Endothelial cell of umbilical vein (primary cell): ENCODE data around the gene LATS2. TPM values are rescaled to one million over a fixed set of nuclear protein-coding genes. Genes with fewer than 3 reads are reported as not detected.

ENCODE experiments used
- BruUV-seq: library from RNA; stranded (reverse); fragments of 400-500 nt; replicated peaks from 2 replicates; lab custom pipeline; 2021; lab: Mats Ljungman, UMichigan
- CTCF ChIA-PET: fragments of 300-600, 350-600 bp; sonication (Branson Sonifier 250); formaldehyde crosslinking; loops from one replicate; lab custom pipeline; 2021; ENCODE audit warnings: antibody characterized with exemption, inconsistent platforms; lab: Charles Lee
- POLR2A ChIA-PET: fragments of 300-600, 350-600 bp; sonication (Branson Sonifier 250); formaldehyde crosslinking; loops from one replicate; lab custom pipeline; 2021; ENCODE audit warnings: antibody characterized with exemption, inconsistent platforms; lab: Charles Lee
- DNase-seq: peaks from one replicate; pipeline ENCODE4 v3.0.0-alpha.2; 2011; ENCODE audit warnings: low read depth, low spot score
- FAIRE-seq: peaks from 2 replicates; lab custom pipeline; 2011; peaks lifted over from hg19 to GRCh38; lab: Jason Lieb, UNC
- H2AFZ ChIP-seq: 2 replicates; pipeline ENCODE4 v1.6.0; 2012; ENCODE audit warnings: low read depth, low read length, control low read depth, inconsistent platforms
- H3K27ac ChIP-seq: 2 replicates; pipeline ENCODE4 v1.5.1; 2011; ENCODE audit warnings: low read depth, mild to moderate bottlenecking, control low read depth, low read length, moderate library complexity; ENCODE audit not compliant: insufficient read depth
- H3K27me3 ChIP-seq, 2 experiments: 2 replicates each; pipeline versions ENCODE4 v1.6.0 to v1.6.1; 2011; ENCODE audit warnings: low read length in 2 of 2, mixed read lengths in 1 of 2; ENCODE audit not compliant: control insufficient read depth in 2 of 2, insufficient read depth in 2 of 2
- H3K36me3 ChIP-seq, 2 experiments: 2 replicates in 1 of 2; 3 replicates in 1 of 2; pipeline ENCODE4 v1.5.1; 2011; ENCODE audit warnings: low read length in 2 of 2, mild to moderate bottlenecking in 1 of 2, moderate library complexity in 1 of 2; ENCODE audit not compliant: control insufficient read depth in 2 of 2, insufficient read depth in 2 of 2; ENCODE audit errors: extremely low read depth in 1 of 2
- H3K4me1 ChIP-seq: 3 replicates; pipeline ENCODE4 v1.5.1; 2011; ENCODE audit warnings: mild to moderate bottlenecking, low read length; ENCODE audit not compliant: control insufficient read depth, insufficient read depth; ENCODE audit errors: extremely low read depth
- H3K4me2 ChIP-seq: 2 replicates; pipeline ENCODE4 v1.6.1; 2011; ENCODE audit warnings: low read length, control low read depth, mixed read lengths; ENCODE audit not compliant: insufficient read depth
- H3K4me3 ChIP-seq, 3 experiments: fragments of 200-600 bp in 1 of 3; sonication (generic), shearing (Covaris generic) in 1 of 3; replicated peaks in 1 of 3; 2 replicates each; pipeline ENCODE4 v1.5.1; 2011 to 2016; ENCODE audit warnings: control low read depth in 3 of 3, low read length in 3 of 3, mild to moderate bottlenecking in 2 of 3, inconsistent platforms in 1 of 3, low read depth in 1 of 3, moderate library complexity in 1 of 3; ENCODE audit not compliant: insufficient read depth in 1 of 3
- H3K79me2 ChIP-seq: 2 replicates; pipeline ENCODE4 v1.6.0; 2012; ENCODE audit warnings: low read length, inconsistent platforms; ENCODE audit not compliant: control insufficient read depth, insufficient read depth
- H3K9ac ChIP-seq: replicated peaks from 2 replicates; pipeline ENCODE3; 2011; ENCODE audit warnings: low read length, control low read depth; ENCODE audit not compliant: insufficient read depth; ENCODE audit errors: extremely low read depth
- H3K9me1 ChIP-seq: replicated peaks from 3 replicates; pipeline ENCODE4 v1.6.0; 2011; ENCODE audit warnings: mild to moderate bottlenecking, low read length; ENCODE audit not compliant: control insufficient read depth, insufficient read depth; ENCODE audit errors: extremely low read depth
- H3K9me3 ChIP-seq: replicated peaks from 2 replicates; pipeline ENCODE4 v1.5.1; 2012; ENCODE audit warnings: low read length, inconsistent platforms; ENCODE audit not compliant: control insufficient read depth, insufficient read depth
- H4K20me1 ChIP-seq: replicated peaks from 2 replicates; pipeline ENCODE3; 2011; ENCODE audit warnings: mild to moderate bottlenecking, low read length; ENCODE audit not compliant: control insufficient read depth, insufficient read depth; ENCODE audit errors: extremely low read depth
- EZH2 ChIP-seq: IDR thresholded peaks from 2 replicates; pipeline ENCODE4 v1.6.1; 2012; ENCODE audit warnings: borderline replicate concordance, low read depth, mild to moderate bottlenecking, moderate library complexity, low read length, inconsistent platforms; ENCODE audit not compliant: severe bottlenecking
- FOS ChIP-seq: IDR thresholded peaks from 2 replicates; pipeline ENCODE4 v1.6.1; 2011; ENCODE audit warnings: mild to moderate bottlenecking, low read length, moderate library complexity, borderline replicate concordance; ENCODE audit not compliant: insufficient read depth
- GATA2 ChIP-seq: IDR thresholded peaks from 2 replicates; pipeline ENCODE4 v1.7.0; 2011; ENCODE audit warnings: low read depth, mild to moderate bottlenecking, moderate library complexity, mixed read lengths, low read length; ENCODE audit not compliant: insufficient read length, insufficient read depth
- JUN ChIP-seq: IDR thresholded peaks from 2 replicates; pipeline ENCODE4 v1.6.1; 2011; ENCODE audit warnings: borderline replicate concordance, low read depth; ENCODE audit not compliant: insufficient read length, insufficient read depth
- MYC ChIP-seq: IDR thresholded peaks from one replicate; pipeline ENCODE4 v1.6.1; 2011; ENCODE audit warnings: mild to moderate bottlenecking, low read depth, low read length
- POLR2A ChIP-seq: IDR thresholded peaks from 2 replicates; pipeline ENCODE4 v1.6.1; 2012; ENCODE audit warnings: low read depth, mild to moderate bottlenecking, control low read depth, low read length
- POLR2AphosphoS5 ChIP-seq: IDR thresholded peaks from 2 replicates; pipeline ENCODE4 v1.6.1; 2012; ENCODE audit warnings: low read depth, mild to moderate bottlenecking, control low read depth, low read length, moderate library complexity; ENCODE audit not compliant: insufficient read depth
- dilution Hi-C: fragments of 300-500 bp; cut with MboI; formaldehyde crosslinking; loops from one replicate; pipeline ENCODE4 v1.15.0; 2019; ENCODE audit warnings: low sequenced_read_pairs; ENCODE audit not compliant: extremely low pct_ligation_motif_present
- intact Hi-C: fragments of 100-400 bp; cut with micrococcal nuclease; formaldehyde crosslinking; loops from one replicate; pipeline ENCODE4 v1.10.0; 2022
- polyA plus RNA-seq, 4 experiments: library from polyadenylated mRNA; depleted of rRNA in 3 of 4; stranded (reverse) in 3 of 4; unstranded in 1 of 4; fragments of >200 nt; gene quantifications; 2 replicates each; pipeline versions ENCODE4 v1.2.1 to v1.2.3, GENCODE V29; 2011 to 2012; ENCODE audit warnings: missing spikeins in 1 of 4
- total RNA-seq: library from RNA; stranded (reverse); gene quantifications from 2 replicates; pipeline ENCODE4 v1.2.3, GENCODE V29; 2021
- TF ChIP-seq, protein P1 (sequence below): IDR thresholded peaks from 2 replicates; pipeline ENCODE4 v1.6.1; 2011; ENCODE audit not compliant: insufficient read depth, insufficient read length
- TF ChIP-seq, protein P2 (sequence below), 2 donors: IDR thresholded peaks; 1 replicate in 1 of 2; 2 replicates in 1 of 2; pipeline ENCODE4 v1.5.1; 2011; ENCODE audit warnings: low read length in 2 of 2, mild to moderate bottlenecking in 2 of 2, moderate library complexity in 2 of 2, control low read depth in 1 of 2, inconsistent platforms in 1 of 2, low read depth in 1 of 2; ENCODE audit not compliant: insufficient read depth in 1 of 2; ENCODE audit errors: extremely low read depth in 1 of 2

LATS2 gene
- total and polyA plus RNA-seq, 2 donors (not counting 3 experiments of a cell fraction or from before 2014, with no cell fraction given), result 33.5 to 67.6 TPM

DNA sequence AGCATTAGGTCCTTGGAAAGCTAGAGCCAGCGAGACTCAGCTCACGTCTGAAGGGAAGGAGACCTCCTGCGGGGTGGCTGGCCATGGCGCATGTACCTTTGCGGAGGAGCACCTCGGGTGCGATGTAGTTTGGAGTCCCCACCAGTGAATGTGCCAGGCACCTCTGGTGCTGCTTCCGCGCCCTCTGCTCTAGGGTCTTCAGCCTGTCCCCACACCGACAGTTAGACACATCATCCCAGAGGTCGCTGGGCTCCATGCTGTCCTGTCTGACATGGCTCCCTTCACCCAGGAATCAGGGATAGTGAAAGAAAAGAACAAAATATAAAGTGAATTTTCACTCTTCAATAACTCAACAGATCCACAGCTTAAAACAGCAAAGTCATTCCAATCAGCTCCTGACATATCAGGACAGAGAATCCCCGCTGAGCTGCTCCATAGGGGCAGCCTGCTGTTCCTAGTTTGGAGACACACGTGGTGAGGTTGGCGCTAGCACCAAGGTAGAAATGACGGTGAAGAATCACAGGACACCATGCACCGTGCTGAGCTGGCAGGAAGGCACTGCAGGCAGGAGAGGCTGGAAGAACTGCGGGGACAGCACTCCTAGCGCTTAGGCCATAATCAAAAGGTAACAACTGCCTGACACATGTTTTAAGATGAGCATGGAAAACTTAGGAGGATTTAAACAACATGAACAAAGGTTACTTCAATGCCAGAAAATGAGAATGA lies 79.9 kb downstream of the LATS2 start:
- FAIRE-seq, result no peak
- POLR2A ChIA-PET, result no interaction called here
- no peak for TF ChIP-seq EZH2
- CTCF ChIA-PET, result no interaction called here
- dilution Hi-C loops (no loop called here), intact Hi-C loops (no loop called here)
- BruUV-seq, result no TSS peak
- H3K9me1 ChIP-seq, result no peaks in the 10 kb centered on the region
- no peaks in the 10 kb centered on the region for H3K27me3 ChIP-seq
- peaks cover 61% of the 10 kb centered on the region for H3K79me2 ChIP-seq
- no peak overlapping the region for H3K4me3 ChIP-seq
- H3K36me3 ChIP-seq, result peaks cover 37 to 44% of the 10 kb centered on the region in 2 experiments
- no peak overlapping the region for H3K4me2 ChIP-seq
- no peak for DNase-seq
- H3K9me3 ChIP-seq, result no peaks in the 10 kb centered on the region
- no peak overlapping the region for H2AFZ ChIP-seq
- no peak overlapping the region for H3K9ac ChIP-seq
- no peaks in the 10 kb centered on the region for H4K20me1 ChIP-seq
- H3K27ac ChIP-seq, result no peak overlapping the region
- no peaks in the 10 kb centered on the region for H3K4me1 ChIP-seq

DNA sequence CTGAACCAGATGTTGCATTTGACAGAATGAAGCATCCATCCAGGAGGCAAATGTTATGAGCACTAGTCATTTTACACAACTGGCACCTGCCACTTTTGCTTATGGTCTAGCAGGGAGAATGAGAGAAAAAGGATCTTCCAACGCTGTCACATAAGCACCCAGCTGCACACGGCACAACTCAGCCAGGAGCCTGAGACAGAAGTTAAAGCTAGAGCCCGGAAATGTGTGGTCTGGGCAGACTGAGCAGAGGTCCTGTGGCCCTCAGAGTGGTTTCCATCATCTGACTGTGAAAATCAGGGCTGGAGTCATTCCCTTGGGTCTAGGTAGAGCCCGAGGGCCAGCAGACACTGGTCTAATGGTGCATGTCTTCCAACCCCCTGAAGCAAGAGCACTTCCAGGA lies 80.5 kb downstream of the LATS2 start:
- intact Hi-C loops, result no loop called here
- Histone ChIP-seq H3K36me3 (peaks cover 39 to 45% of the 10 kb centered on the region in 2 experiments), H3K27me3 (no peaks in the 10 kb centered on the region), H3K9me3 (no peaks in the 10 kb centered on the region), H3K4me2 (no peak overlapping the region), H3K9ac (no peak overlapping the region), H4K20me1 (no peaks in the 10 kb centered on the region), H3K4me1 (no peaks in the 10 kb centered on the region), H3K4me3 (no peak overlapping the region), H3K79me2 (peaks cover 55% of the 10 kb centered on the region), H2AFZ (no peak overlapping the region), H3K9me1 (no peaks in the 10 kb centered on the region), H3K27ac (no peak overlapping the region)
- DNase-seq, result no peak
- ChIA-PET CTCF (no interaction called here), POLR2A (no interaction called here)
- BruUV-seq, result no TSS peak
- dilution Hi-C loops, result no loop called here
- FAIRE-seq, result no peak
- TF ChIP-seq EZH2 (no peak), FOS (no peak), MYC (no peak), POLR2AphosphoS5 (no peak), POLR2A (no peak), JUN (no peak), GATA2 (no peak)
- TF ChIP-seq, protein P1, sequence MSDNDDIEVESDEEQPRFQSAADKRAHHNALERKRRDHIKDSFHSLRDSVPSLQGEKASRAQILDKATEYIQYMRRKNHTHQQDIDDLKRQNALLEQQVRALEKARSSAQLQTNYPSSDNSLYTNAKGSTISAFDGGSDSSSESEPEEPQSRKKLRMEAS, result no peak
- TF ChIP-seq, protein P2, sequence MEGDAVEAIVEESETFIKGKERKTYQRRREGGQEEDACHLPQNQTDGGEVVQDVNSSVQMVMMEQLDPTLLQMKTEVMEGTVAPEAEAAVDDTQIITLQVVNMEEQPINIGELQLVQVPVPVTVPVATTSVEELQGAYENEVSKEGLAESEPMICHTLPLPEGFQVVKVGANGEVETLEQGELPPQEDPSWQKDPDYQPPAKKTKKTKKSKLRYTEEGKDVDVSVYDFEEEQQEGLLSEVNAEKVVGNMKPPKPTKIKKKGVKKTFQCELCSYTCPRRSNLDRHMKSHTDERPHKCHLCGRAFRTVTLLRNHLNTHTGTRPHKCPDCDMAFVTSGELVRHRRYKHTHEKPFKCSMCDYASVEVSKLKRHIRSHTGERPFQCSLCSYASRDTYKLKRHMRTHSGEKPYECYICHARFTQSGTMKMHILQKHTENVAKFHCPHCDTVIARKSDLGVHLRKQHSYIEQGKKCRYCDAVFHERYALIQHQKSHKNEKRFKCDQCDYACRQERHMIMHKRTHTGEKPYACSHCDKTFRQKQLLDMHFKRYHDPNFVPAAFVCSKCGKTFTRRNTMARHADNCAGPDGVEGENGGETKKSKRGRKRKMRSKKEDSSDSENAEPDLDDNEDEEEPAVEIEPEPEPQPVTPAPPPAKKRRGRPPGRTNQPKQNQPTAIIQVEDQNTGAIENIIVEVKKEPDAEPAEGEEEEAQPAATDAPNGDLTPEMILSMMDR (IDR thresholded peaks at IDR 0.05; ENCODE audit: extremely low read depth in 1 of 2, insufficient read depth in 1 of 2, low read depth in 1 of 2, low read length in 2 of 2), result no peak
